Keratinocyte (primary cell): ENCODE results near the gene CNKSR3. TPM values are rescaled to one million over a fixed set of nuclear protein-coding genes. Genes with fewer than 3 reads are reported as not detected.

Experiments used
- DNase-seq: peaks from one replicate; pipeline ENCODE4 v3.0.0-alpha.2; 2011; ENCODE audit warnings: low read depth, missing footprints, low spot score
- FAIRE-seq: peaks from 2 replicates; lab custom pipeline; 2011; peaks lifted over from hg19 to GRCh38; lab: Jason Lieb, UNC
- H2AFZ ChIP-seq: 2 replicates; pipeline ENCODE4 v1.6.0; 2012; ENCODE audit warnings: low read length, control low read depth, inconsistent platforms; ENCODE audit not compliant: control insufficient read depth
- H3K27ac ChIP-seq: 2 replicates; pipeline ENCODE4 v1.5.1; 2011; ENCODE audit warnings: low read length; ENCODE audit not compliant: control insufficient read depth, insufficient read depth
- H3K27me3 ChIP-seq: 3 replicates; pipeline ENCODE4 v1.6.0; 2011; ENCODE audit warnings: low read length; ENCODE audit not compliant: control insufficient read depth, insufficient read depth; ENCODE audit errors: extremely low read depth
- H3K36me3 ChIP-seq, 2 experiments: 2 replicates in 1 of 2; 3 replicates in 1 of 2; pipeline ENCODE4 v1.5.1; 2011; ENCODE audit warnings: low read length in 2 of 2, mild to moderate bottlenecking in 1 of 2; ENCODE audit not compliant: control insufficient read depth in 2 of 2, insufficient read depth in 2 of 2; ENCODE audit errors: extremely low read depth in 1 of 2
- H3K4me1 ChIP-seq: 3 replicates; pipeline ENCODE4 v1.5.1; 2011; ENCODE audit warnings: low read length; ENCODE audit not compliant: control insufficient read depth, insufficient read depth; ENCODE audit errors: extremely low read depth
- H3K4me2 ChIP-seq: 3 replicates; pipeline ENCODE4 v1.6.0; 2011; ENCODE audit warnings: low read depth, low read length; ENCODE audit not compliant: control insufficient read depth, insufficient read depth; ENCODE audit errors: extremely low read depth
- H3K4me3 ChIP-seq, 3 experiments: fragments of 200-600 bp in 1 of 3; sonication (generic) in 1 of 3; 2 replicates in 2 of 3; 3 replicates in 1 of 3; pipeline ENCODE4 v1.5.1; 2011 to 2016; ENCODE audit warnings: low read length in 3 of 3, mild to moderate bottlenecking in 3 of 3, control low read depth in 2 of 3, inconsistent platforms in 1 of 3, low read depth in 1 of 3, mixed read lengths in 1 of 3, mixed run types in 1 of 3, moderate library complexity in 1 of 3; ENCODE audit not compliant: control insufficient read depth in 2 of 3, insufficient read depth in 2 of 3; ENCODE audit errors: extremely low read depth in 1 of 3
- H3K79me2 ChIP-seq: 2 replicates; pipeline ENCODE4 v1.6.0; 2012; ENCODE audit warnings: low read length; ENCODE audit not compliant: control insufficient read depth, insufficient read depth
- H3K9ac ChIP-seq: 3 replicates; pipeline ENCODE4 v1.6.0; 2011; ENCODE audit warnings: low read length; ENCODE audit not compliant: control insufficient read depth, insufficient read depth; ENCODE audit errors: extremely low read depth
- H3K9me1 ChIP-seq: 3 replicates; pipeline ENCODE4 v1.6.0; 2011; ENCODE audit warnings: low read length; ENCODE audit not compliant: control insufficient read depth, insufficient read depth; ENCODE audit errors: extremely low read depth
- H3K9me3 ChIP-seq: 2 replicates; pipeline ENCODE4 v1.5.1; 2012; ENCODE audit warnings: low read depth, low read length; ENCODE audit not compliant: control insufficient read depth
- H4K20me1 ChIP-seq: 3 replicates; pipeline ENCODE4 v1.6.0; 2011; ENCODE audit warnings: low read length; ENCODE audit not compliant: control insufficient read depth, insufficient read depth; ENCODE audit errors: extremely low read depth
- EZH2 ChIP-seq: IDR thresholded peaks from one replicate; pipeline ENCODE4 v1.6.1; 2012; ENCODE audit warnings: inconsistent platforms, mild to moderate bottlenecking, low read length, moderate library complexity
- dilution Hi-C: fragments of 300-500 bp; cut with MboI; formaldehyde crosslinking; loops from one replicate; pipeline ENCODE4 v1.7.0; 2020; ENCODE audit warnings: low sequenced_read_pairs; ENCODE audit not compliant: extremely low pct_ligation_motif_present
- polyA plus RNA-seq, 5 experiments: library from polyadenylated mRNA; depleted of rRNA in 3 of 5; stranded (reverse) in 3 of 5; stranded (forward) in 1 of 5; unstranded in 1 of 5; fragments of >200 nt; gene quantifications; 1 replicate in 1 of 5; 2 replicates in 3 of 5; 3 replicates in 1 of 5; pipeline versions ENCODE4 v1.2.1 to v1.2.3, GENCODE V29; 2011 to 2012; ENCODE audit warnings: missing spikeins in 2 of 5, low read depth in 1 of 5, low replicate concordance in 1 of 5
- TF ChIP-seq, protein P1 (sequence below), 3 experiments: IDR thresholded peaks in 1 of 3; conservative IDR thresholded peaks in 1 of 3; optimal IDR thresholded peaks in 1 of 3; 2 replicates in 2 of 3; 3 replicates in 1 of 3; pipeline versions ENCODE3 to v1.5.1; 2011; ENCODE audit warnings: low read length in 3 of 3, mild to moderate bottlenecking in 3 of 3, moderate library complexity in 2 of 3, control low read depth in 1 of 3, inconsistent platforms in 1 of 3; ENCODE audit not compliant: insufficient read depth in 2 of 3; ENCODE audit errors: extremely low read depth in 1 of 3

Gene CNKSR3
- polyA plus RNA-seq, 1 donor (not counting 4 experiments of a cell fraction or from before 2014, with no cell fraction given): 2.0 TPM

DNA sequence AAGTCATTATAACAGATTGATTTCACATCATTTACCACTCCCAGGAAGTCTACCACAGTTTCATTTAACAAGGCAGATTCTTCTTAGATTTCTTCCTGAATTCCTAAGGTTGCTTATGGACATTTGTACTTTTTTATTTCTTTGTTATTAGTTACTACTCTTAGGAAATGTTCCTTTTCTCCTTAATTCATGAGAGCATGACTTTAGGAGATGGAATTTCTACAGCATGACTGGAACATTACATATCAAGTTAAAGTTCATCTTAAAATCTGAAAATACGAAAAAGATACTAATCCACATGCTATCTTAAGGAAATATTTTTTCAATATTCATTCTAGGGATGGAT, 22.3 kb downstream of the CNKSR3 start:
- no peak overlapping the region for H3K27ac ChIP-seq
- no peaks in the 10 kb centered on the region for H3K36me3 ChIP-seq
- no peaks in the 10 kb centered on the region for H3K9me1 ChIP-seq
- H3K4me3 ChIP-seq: no peak overlapping the region
- FAIRE-seq: no peak
- dilution Hi-C loops: no loop called here
- H3K4me2 ChIP-seq: no peak overlapping the region
- DNase-seq: no peak
- H4K20me1 ChIP-seq: no peaks in the 10 kb centered on the region
- no peak overlapping the region for H2AFZ ChIP-seq
- H3K4me1 ChIP-seq: peaks cover 9% of the 10 kb centered on the region
- TF ChIP-seq, protein P1, sequence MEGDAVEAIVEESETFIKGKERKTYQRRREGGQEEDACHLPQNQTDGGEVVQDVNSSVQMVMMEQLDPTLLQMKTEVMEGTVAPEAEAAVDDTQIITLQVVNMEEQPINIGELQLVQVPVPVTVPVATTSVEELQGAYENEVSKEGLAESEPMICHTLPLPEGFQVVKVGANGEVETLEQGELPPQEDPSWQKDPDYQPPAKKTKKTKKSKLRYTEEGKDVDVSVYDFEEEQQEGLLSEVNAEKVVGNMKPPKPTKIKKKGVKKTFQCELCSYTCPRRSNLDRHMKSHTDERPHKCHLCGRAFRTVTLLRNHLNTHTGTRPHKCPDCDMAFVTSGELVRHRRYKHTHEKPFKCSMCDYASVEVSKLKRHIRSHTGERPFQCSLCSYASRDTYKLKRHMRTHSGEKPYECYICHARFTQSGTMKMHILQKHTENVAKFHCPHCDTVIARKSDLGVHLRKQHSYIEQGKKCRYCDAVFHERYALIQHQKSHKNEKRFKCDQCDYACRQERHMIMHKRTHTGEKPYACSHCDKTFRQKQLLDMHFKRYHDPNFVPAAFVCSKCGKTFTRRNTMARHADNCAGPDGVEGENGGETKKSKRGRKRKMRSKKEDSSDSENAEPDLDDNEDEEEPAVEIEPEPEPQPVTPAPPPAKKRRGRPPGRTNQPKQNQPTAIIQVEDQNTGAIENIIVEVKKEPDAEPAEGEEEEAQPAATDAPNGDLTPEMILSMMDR (optimal IDR thresholded peaks at IDR 0.05 in 1 of 3, IDR thresholded peaks at IDR 0.05 in 1 of 3, conservative IDR thresholded peaks at IDR 0.05 in 1 of 3; ENCODE audit: extremely low read depth in 1 of 3, insufficient read depth in 2 of 3, low read length in 3 of 3): no peak
- no peak for TF ChIP-seq EZH2
- no peaks in the 10 kb centered on the region for H3K27me3 ChIP-seq
- no peak overlapping the region for H3K9ac ChIP-seq
- no peaks in the 10 kb centered on the region for H3K9me3 ChIP-seq
- no peaks in the 10 kb centered on the region for H3K79me2 ChIP-seq

DNA sequence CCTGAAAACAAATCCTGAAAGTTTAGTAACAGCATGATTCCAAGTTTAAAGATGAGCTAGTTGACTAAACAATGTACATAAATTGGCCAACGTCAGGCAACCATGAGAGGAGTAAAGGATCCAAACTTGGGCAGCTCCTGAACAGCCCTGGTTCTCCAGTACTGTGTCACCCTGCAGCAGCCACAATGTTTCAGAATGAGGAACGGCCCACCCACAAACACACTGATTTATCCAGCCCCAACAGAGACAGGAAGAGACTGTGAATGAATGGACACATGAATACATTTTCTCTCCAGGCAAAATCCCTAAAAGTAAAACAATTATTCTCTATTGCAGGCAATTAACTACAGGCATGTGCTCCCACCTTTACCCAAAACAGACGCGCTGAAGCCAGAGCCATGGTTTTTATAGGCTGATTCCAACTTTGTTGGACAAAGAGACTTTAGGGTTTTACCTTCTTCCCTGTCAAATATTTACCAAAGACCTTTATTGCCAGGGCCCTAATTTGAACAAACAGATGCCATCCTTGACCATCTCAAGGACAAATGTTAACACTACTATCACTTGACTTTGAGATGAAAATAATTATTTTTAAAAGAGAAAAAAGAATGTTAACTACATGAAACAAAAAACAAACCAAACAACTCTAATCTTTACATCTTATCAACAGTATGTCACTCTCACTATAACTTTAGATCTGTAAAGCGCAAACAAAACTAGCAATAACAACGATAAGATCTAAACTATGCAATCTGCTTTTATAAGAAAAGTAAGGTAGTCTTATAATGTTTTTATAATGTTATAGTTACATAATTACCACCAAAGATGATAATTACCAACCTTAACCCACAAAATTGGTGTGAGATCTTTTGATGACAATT, 22.9 kb downstream of the CNKSR3 start:
- no peak for FAIRE-seq
- H4K20me1 ChIP-seq: no peaks in the 10 kb centered on the region

More for the DNA sequence above, 22.9 kb downstream of the CNKSR3 start:
- H3K9ac ChIP-seq: no peak overlapping the region
- no peak overlapping the region for H3K27ac ChIP-seq
- no peaks in the 10 kb centered on the region for H3K9me1 ChIP-seq
- no peak for DNase-seq
- H2AFZ ChIP-seq: no peak overlapping the region
- H3K79me2 ChIP-seq: no peaks in the 10 kb centered on the region
- TF ChIP-seq, protein P1 (optimal IDR thresholded peaks at IDR 0.05 in 1 of 3, IDR thresholded peaks at IDR 0.05 in 1 of 3, conservative IDR thresholded peaks at IDR 0.05 in 1 of 3; ENCODE audit: extremely low read depth in 1 of 3, insufficient read depth in 2 of 3, low read length in 3 of 3): no peak
- no peak for TF ChIP-seq EZH2
- H3K27me3 ChIP-seq: no peaks in the 10 kb centered on the region
- H3K4me1 ChIP-seq: peaks cover 9% of the 10 kb centered on the region
- H3K4me2 ChIP-seq: no peak overlapping the region
- no peaks in the 10 kb centered on the region for H3K36me3 ChIP-seq
- dilution Hi-C loops: no loop called here
- H3K9me3 ChIP-seq: no peaks in the 10 kb centered on the region
- H3K4me3 ChIP-seq: no peak overlapping the region
